ENCODE measurements around the gene PTGES3L. TPM values are rescaled to one million over a fixed set of nuclear protein-coding genes. Genes with fewer than 3 reads are reported as not detected.

Gene PTGES3L
- total RNA-seq, 1 experiment from 2014 or later, result 1.7 TPM

GRCh38 chr17:42989726-42990652 lies 10.1 kb upstream of the PTGES3L start:
- Histone ChIP-seq H3K9me2 (ENCODE audit: insufficient read depth) (no peaks in the 10 kb centered on the region), H3K27ac (ENCODE audit: low read depth, low read length) (no peak overlapping the region), H3K27me3 (ENCODE audit: insufficient read depth, low read length) (no peaks in the 10 kb centered on the region), H3K9me3 (ENCODE audit: control insufficient read depth in 1 of 2, insufficient read depth in 1 of 2, low read depth in 1 of 2, low read length in 2 of 2) (no peaks in the 10 kb centered on the region), H3K4me2 (ENCODE audit: low read length) (no peak overlapping the region), H2AFZ (ENCODE audit: low read depth, low read length, poor library complexity, severe bottlenecking) (no peak overlapping the region), H3K79me2 (ENCODE audit: insufficient read depth, low read length) (peaks cover 13% of the 10 kb centered on the region), H3K4me3 (replicated peaks in 1 of 2; ENCODE audit: low read depth in 1 of 2, low read length in 2 of 2) (no peak overlapping the region), H4K20me1 (ENCODE audit: insufficient read depth) (no peaks in the 10 kb centered on the region), H3K9ac (ENCODE audit: low read length) (no peak overlapping the region), H3K36me3 (ENCODE audit: control insufficient read depth in 1 of 2, insufficient read depth in 2 of 2, low read length in 2 of 2) (peaks cover 43 to 44% of the 10 kb centered on the region in 2 experiments; a peak in 3 of 4 replicates), H3K4me1 (ENCODE audit: control insufficient read depth in 1 of 2, insufficient read depth in 2 of 2, low read length in 2 of 2) (peaks cover 0 to 15% of the 10 kb centered on the region in 2 experiments; a peak in 2 of 4 replicates)
- ATAC-seq, result no peak
- POLR2A ChIA-PET, result no interaction called here
- CTCF ChIA-PET, result no interaction called here
- DNase-seq (ENCODE audit: low read depth, low spot score), result no peak
- no TSS peak for BruUV-seq (replicated peaks)
- RAD21 ChIA-PET (ENCODE audit: low non-redundant PET in 1 of 2, low total read pairs in 2 of 2, uncharacterized antibody in 2 of 2, unreplicated experiment in 2 of 2), result no interaction called here
- TF ChIP-seq EZH2phosphoT487 (IDR thresholded peaks at IDR 0.05; ENCODE audit: borderline replicate concordance) (no peak), RAD21 (IDR thresholded peaks at IDR 0.05; ENCODE audit: low read depth) (no peak), EZH2 (IDR thresholded peaks at IDR 0.05) (no peak), TCF7L2 (IDR thresholded peaks at IDR 0.05; ENCODE audit: borderline replicate concordance, extremely low read depth, insufficient read depth, insufficient read length) (no peak), EGR1 (IDR thresholded peaks at IDR 0.05; ENCODE audit: low read depth) (no peak), JUND (IDR thresholded peaks at IDR 0.05) (no peak), CEBPB (IDR thresholded peaks at IDR 0.05; ENCODE audit: low read depth) (no peak), ZNF274 (IDR thresholded peaks at IDR 0.05; ENCODE audit: low read depth, low read length) (no peak)
- TF ChIP-seq, protein P1, sequence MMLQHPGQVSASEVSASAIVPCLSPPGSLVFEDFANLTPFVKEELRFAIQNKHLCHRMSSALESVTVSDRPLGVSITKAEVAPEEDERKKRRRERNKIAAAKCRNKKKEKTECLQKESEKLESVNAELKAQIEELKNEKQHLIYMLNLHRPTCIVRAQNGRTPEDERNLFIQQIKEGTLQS (IDR thresholded peaks at IDR 0.05), result no peak
- intact Hi-C loops (cut with micrococcal nuclease), result no loop called here

Data from HCT116 (cell line).